Skeletal muscle tissue (tissue), 4 donors: ENCODE results near the gene MED29. TPM values are rescaled to one million over a fixed set of nuclear protein-coding genes. Genes with fewer than 3 reads are reported as not detected.

Source experiments
- H3K27ac ChIP-seq: one replicate; pipeline ENCODE4 v1.7.0; 2013; ENCODE audit warnings: mild to moderate bottlenecking, low read depth, low read length, inconsistent platforms
- H3K27me3 ChIP-seq, 3 donors: one replicate each; pipeline ENCODE4 v1.7.0; 2013; ENCODE audit warnings: low read length in 3 of 3; ENCODE audit not compliant: control insufficient read depth in 3 of 3, insufficient read depth in 3 of 3
- H3K36me3 ChIP-seq, 3 donors: one replicate each; pipeline ENCODE4 v1.7.0; 2013; ENCODE audit warnings: low read length in 3 of 3; ENCODE audit not compliant: control insufficient read depth in 3 of 3, insufficient read depth in 3 of 3
- H3K4me1 ChIP-seq, 3 donors: one replicate each; pipeline ENCODE4 v1.7.0; 2013; ENCODE audit warnings: low read length in 3 of 3, mild to moderate bottlenecking in 3 of 3; ENCODE audit not compliant: control insufficient read depth in 3 of 3, insufficient read depth in 3 of 3
- H3K4me3 ChIP-seq, 3 donors: one replicate each; pipeline ENCODE4 v1.7.0; 2013; ENCODE audit warnings: low read length in 3 of 3
- H3K9ac ChIP-seq, 3 donors: one replicate each; pipeline ENCODE4 v1.7.0; 2013; ENCODE audit warnings: low read length in 3 of 3, mild to moderate bottlenecking in 3 of 3, moderate library complexity in 2 of 3, low read depth in 1 of 3
- H3K9me3 ChIP-seq, 3 donors: one replicate each; pipeline ENCODE4 v1.7.0; 2013; ENCODE audit warnings: low read length in 3 of 3; ENCODE audit not compliant: control insufficient read depth in 3 of 3
- total RNA-seq: library from RNA; depleted of rRNA; stranded (reverse); fragments of >200 nt; gene quantifications from one replicate; pipeline ENCODE4 v1.2.3, GENCODE V29; 2014
- donor health status: Osteomylitis.

Gene MED29, protein sequence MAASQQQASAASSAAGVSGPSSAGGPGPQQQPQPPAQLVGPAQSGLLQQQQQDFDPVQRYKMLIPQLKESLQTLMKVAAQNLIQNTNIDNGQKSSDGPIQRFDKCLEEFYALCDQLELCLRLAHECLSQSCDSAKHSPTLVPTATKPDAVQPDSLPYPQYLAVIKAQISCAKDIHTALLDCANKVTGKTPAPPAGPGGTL
- total RNA-seq: 9.4 TPM

DNA sequence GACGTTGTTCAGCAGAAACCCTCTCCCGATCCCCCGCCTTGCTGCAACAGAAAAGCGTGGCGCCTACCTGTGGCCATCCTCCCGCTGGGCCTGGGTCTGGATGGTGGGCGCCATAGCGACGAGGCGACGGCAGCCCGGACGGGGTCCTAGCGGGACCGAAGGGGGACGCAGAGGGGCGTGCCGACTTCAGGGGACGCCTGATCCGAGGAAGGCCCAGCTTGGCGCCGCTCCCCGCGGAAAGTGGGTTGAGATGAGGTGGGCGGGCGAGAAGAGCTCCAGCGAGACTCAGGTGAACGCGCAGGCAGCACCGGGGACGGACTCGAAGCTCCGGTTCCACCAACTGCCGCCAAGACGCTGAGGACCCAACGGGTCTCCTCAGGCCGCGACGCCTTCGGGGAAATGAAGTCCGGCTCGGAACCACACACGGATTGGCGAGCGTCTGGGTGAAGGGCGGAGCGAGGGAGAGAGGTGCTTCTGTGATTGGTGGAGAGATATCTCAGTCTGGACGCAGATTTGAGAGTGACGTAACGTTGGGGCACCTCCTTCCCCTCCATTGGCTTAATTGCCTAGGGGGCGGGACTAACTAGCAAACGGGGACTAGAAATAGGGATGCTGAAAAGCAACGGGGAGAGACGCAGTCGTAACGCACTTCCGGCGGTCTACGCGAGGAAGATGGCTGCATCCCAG is at the start of gene MED29, which contains the start of gene PAF1:
MED29 (plus strand) TSS at position 628 of the 687 bp plus-strand sequence; CDS start at position 673, 45 bp downstream.
PAF1 (minus strand) TSS at position 356 of the 687 bp plus-strand sequence; CDS start at position 114, 242 bp downstream.
- H3K27ac ChIP-seq: peak within 1 kb of the TSS; percentile 99
- H3K4me1 ChIP-seq: peaks cover 21 to 32% (median 21%) of the 10 kb centered on the region in 3 donors
- peak within 1 kb of the TSS; percentile 92 to 100 (median 99) for H3K4me3 ChIP-seq
- H3K9me3 ChIP-seq: no peaks in the 10 kb centered on the region
- H3K9ac ChIP-seq: peak within 1 kb of the TSS; percentile 99 to 100 (median 100)
- no peaks in the 10 kb centered on the region for H3K27me3 ChIP-seq
- peaks cover 50 to 56% (median 50%) of the 10 kb centered on the region in 3 donors for H3K36me3 ChIP-seq

DNA sequence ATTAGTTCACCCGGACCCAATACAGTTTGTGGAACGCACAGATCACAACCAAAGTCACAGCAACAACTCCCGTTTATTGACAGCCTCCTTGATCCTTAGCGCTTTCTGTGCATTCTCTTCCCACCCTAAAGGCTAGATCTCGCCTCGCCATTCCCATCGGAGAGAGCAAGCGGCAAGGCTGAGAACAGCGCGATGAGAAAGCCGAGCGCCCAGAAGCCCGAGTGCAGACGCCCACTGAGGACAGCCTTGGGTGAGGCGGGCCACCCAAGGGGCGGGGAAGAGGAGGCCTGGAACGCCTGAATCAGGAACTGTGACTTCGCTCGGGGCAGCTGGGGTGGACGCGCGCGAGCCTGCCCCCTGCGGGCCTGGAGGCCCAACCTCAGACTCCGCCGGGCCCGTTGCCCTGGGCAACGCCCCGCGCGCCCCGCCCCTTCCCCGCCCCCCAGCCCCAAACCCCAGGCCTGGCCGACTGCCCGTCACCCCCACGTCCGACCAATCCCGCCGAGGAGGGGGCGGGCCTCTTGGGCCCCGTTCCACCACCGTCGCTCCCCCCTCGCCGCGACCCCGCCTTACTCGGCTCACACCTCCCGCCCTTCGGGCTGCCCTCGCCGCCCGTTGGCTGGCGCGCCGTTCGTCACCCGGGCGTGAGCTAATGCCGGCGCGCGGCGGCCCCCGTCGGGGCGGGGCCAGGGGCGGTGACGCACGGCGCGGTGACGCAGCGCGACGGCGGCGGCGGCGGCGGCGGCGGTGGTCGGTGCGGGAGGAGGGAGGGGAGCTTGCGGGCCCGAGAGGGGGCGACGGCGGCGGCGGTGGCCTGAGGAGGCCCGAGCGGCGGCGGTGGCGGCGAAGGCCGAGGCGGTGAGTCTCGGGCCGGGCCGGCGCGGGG is 49.2 kb upstream of the MED29 start, which contains the start of gene SAMD4B:
SAMD4B (plus strand) TSS at position 703 of the 886 bp plus-strand sequence. CDS start 14,473 bp downstream, outside the sequence.
- no peaks in the 10 kb centered on the region for H3K27me3 ChIP-seq
- peaks cover 29 to 51% (median 37%) of the 10 kb centered on the region in 3 donors for H3K4me1 ChIP-seq
- H3K4me3 ChIP-seq: peak within 1 kb of the TSS; percentile 91 to 100 (median 98)
- peak within 1 kb of the TSS; percentile 89 to 99 (median 96) for H3K9ac ChIP-seq
- peak within 1 kb of the TSS; percentile 88 for H3K27ac ChIP-seq
- H3K9me3 ChIP-seq: no peaks in the 10 kb centered on the region
- no peaks in the 10 kb centered on the region for H3K36me3 ChIP-seq

DNA sequence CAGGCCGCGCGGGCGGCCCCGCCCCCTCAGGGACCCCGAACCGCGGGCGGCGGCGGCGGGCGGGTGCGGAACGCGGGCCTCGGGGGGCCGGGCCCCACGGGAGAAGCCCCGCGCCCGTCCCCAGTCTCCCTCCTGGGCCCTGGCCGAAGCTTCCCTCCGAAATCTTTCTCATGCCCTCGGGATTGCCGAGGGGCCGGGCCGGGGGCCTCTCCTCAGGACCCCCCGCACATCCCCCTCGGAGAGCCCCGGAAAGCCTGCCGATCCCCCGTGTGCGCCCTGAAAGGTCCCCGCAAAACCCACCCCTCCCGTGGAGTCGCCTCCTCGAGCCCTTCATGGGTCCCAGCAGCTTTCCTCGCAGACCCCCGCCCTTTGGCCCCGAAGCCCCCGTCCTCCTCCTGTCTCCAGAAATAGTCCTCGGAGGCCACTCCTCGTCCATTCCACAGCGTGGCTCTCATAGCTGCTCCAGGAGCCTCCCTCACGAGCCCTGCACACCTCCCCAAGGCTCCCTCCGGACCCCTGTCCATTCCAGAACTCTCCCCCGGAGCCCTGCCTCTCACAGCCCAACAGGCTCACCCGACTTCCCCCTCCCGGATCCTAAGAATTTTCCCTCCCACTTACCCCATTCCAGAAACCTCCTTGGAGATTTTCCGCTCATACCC is 48.4 kb upstream of the MED29 start:
- Histone ChIP-seq H3K27ac (peak overlapping the region; percentile 88), H3K36me3 (peaks cover 0 to 4% (median 0%) of the 10 kb centered on the region in 3 donors), H3K27me3 (no peaks in the 10 kb centered on the region), H3K4me3 (peak overlapping the region; percentile 73 to 77 (median 74)), H3K4me1 (peaks cover 29 to 56% (median 43%) of the 10 kb centered on the region in 3 donors), H3K9me3 (no peaks in the 10 kb centered on the region), H3K9ac (peak overlapping the region; percentile 83 to 94 (median 84))

DNA sequence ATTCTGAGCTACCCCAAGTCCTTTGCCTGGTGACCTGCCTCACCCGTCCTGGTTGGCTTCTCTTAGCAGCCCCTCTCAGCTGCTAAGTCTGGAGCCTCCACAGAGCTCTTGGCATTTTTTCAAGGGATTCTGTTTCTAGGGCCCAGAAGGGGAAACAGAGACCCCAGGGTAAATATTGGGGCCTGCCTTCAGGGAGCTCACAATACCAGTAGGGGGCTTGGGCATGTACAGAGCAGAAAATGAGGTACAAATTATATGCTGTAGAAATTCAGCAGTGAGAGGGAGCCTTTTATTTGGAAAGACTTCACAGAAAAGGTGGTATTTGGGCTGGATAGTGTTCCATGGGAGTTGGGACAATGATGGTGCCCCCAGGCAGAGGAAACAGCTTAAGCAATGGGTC is 45.2 kb upstream of the MED29 start:
- no peaks in the 10 kb centered on the region for H3K27me3 ChIP-seq
- H3K9me3 ChIP-seq: no peaks in the 10 kb centered on the region
- peaks cover 24 to 50% (median 41%) of the 10 kb centered on the region in 3 donors for H3K4me1 ChIP-seq
- H3K36me3 ChIP-seq: peaks cover 0 to 11% (median 0%) of the 10 kb centered on the region in 3 donors
- no peak overlapping the region for H3K4me3 ChIP-seq
- H3K27ac ChIP-seq: no peak overlapping the region
- H3K9ac ChIP-seq: peak overlapping the region in 1 of 3 donors; percentile 53

DNA sequence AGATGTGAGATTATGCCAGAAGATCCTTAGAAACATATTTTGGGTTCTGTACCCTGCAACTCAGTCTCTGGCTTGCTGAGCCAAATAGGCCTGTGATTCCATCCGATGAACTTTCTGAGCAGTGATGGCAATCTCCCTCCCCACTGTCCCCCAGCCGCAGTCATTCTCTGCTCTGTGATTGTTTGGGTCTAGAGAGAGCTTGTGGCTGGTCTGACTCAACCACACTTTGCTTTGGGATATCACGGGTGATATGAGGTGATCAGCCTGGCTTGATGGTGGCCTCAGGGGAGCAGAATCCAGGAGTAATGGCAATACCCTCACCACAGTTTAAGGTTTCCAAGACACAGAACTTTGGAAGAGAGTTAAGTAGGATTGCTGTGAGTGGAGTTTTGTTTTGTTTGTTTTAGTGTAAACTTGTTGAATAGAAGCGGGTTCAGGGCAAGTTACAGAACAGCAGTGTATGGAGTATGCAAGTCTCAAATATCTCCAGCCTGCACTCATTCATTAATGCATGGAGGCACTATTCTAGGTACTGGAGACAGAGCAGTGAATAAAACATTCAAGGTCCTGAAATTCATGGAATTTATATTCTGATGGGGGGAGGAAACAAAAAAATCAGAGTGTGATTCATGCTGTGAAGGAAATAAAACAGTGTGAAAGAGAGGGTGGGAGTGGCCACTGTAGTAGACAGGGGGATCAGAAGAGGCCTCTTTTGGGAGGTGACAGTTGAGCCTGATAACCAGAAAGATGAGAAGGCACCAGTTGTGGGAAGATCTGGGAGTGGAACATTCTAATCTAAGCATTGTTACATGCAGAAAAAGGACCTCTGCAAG is 43.6 kb upstream of the MED29 start:
- Histone ChIP-seq H3K27me3 (no peaks in the 10 kb centered on the region), H3K36me3 (peaks cover 2 to 11% (median 2%) of the 10 kb centered on the region in 3 donors), H3K9ac (peak overlapping the region in 1 of 3 donors; percentile 21), H3K4me3 (no peak overlapping the region), H3K9me3 (no peaks in the 10 kb centered on the region), H3K27ac (no peak overlapping the region), H3K4me1 (peaks cover 22 to 51% (median 48%) of the 10 kb centered on the region in 3 donors)

DNA sequence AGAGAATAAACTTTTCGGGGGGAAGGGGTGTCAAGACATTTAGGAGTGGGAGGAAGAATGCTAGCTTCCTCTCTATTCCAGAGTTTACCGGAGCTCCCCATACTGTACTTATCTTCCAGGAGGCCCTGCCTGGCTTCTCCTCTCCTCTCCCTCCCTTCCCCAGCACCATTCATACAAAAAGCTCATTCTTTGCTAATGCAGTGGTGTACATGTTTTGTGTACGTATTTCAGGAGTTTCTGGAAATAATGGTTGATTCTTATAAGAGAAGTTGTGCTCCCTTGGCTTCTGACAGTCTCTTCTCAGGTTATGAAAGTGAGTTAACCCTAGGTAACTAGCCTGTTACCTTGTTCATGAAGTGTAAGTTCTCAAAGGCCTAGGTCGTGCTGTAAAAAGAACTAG is 41.9 kb upstream of the MED29 start:
- peaks cover 11 to 41% (median 34%) of the 10 kb centered on the region in 3 donors for H3K4me1 ChIP-seq
- H3K36me3 ChIP-seq: peaks cover 8 to 16% (median 10%) of the 10 kb centered on the region in 3 donors

DNA sequence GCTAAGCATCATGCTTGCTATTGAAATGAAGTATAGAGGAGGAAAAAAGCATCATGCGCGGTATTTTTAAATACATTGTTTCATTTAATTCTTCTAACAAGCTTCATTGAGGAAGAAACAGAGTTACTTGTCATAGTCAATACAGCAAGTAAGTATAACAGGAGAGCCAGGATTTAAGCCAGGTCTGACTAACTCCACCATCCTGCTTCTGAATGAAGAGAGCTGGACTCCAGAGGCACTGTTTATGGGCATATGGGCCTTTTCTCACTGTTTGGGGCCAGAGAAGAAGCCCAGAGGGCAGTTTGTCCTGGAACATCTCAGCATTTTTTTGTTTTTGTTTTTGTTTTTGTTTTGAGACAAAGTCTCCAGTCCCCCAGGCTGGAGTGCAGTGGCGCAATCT is 41.0 kb upstream of the MED29 start:
- H3K9ac ChIP-seq: no peak overlapping the region
- no peaks in the 10 kb centered on the region for H3K9me3 ChIP-seq
- H3K27me3 ChIP-seq: no peaks in the 10 kb centered on the region
- no peak overlapping the region for H3K4me3 ChIP-seq
- H3K4me1 ChIP-seq: peaks cover 8 to 35% (median 28%) of the 10 kb centered on the region in 3 donors
- peaks cover 11 to 19% (median 18%) of the 10 kb centered on the region in 3 donors for H3K36me3 ChIP-seq
- no peak overlapping the region for H3K27ac ChIP-seq

More for the DNA sequence above, 41.9 kb upstream of the MED29 start:
- no peak overlapping the region for H3K4me3 ChIP-seq
- no peak overlapping the region for H3K9ac ChIP-seq
- no peak overlapping the region for H3K27ac ChIP-seq
- H3K9me3 ChIP-seq: no peaks in the 10 kb centered on the region
- H3K27me3 ChIP-seq: no peaks in the 10 kb centered on the region

DNA sequence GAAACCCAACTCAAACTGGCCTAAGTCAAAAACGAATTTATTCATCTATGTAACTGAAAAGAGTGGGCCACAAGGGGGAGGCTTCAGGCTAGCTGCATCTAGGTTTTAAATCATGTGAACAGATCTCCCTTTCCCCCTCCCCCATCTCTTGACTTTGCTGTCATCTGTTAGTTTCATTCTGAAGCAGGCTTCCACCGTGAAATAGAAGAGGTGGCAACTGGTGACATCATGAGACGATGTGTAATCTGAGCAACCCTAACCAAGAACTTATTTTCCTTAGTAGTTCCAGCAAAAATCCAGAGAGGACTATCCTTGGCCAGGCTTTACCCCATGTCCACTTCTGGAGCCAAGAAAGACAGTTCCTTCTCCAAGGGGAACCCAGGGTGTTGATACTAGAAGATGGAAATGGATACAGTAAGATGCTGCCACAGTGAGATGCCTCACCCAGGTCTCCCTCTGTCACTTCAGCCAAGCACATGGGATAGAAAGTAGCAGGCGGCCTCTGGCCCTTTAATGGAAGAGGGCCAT is 39.6 kb upstream of the MED29 start:
- Histone ChIP-seq H3K4me1 (peaks cover 0 to 25% (median 13%) of the 10 kb centered on the region in 3 donors), H3K4me3 (no peak overlapping the region), H3K36me3 (peaks cover 22 to 32% (median 32%) of the 10 kb centered on the region in 3 donors), H3K27ac (no peak overlapping the region), H3K27me3 (no peaks in the 10 kb centered on the region), H3K9ac (peak overlapping the region in 1 of 3 donors; percentile 7), H3K9me3 (no peaks in the 10 kb centered on the region)
